ENCODE data around the gene DYNC1LI2. TPM values are rescaled to one million over a fixed set of nuclear protein-coding genes. Genes with fewer than 3 reads are reported as not detected.

The DYNC1LI2 gene
- total and polyA plus RNA-seq, 9 of the 15 experiments (the other 6 are each of a cell fraction or from before 2014, with no cell fraction given): 5.1 to 48.9 (median 38.2) TPM

GRCh38 chr16:66751053-66751302, 431 bp downstream of the DYNC1LI2 start (continued):
- TF ChIP-seq RERE (CRISPR knock-in tag; IDR thresholded peaks at IDR 0.05; ENCODE audit: borderline replicate concordance): no peak
- TF ChIP-seq MAX (CRISPR knock-in tag; IDR thresholded peaks at IDR 0.05): peak; percentile 58; the same call in 1 of the 2 replicates
- TF ChIP-seq ARID4B (CRISPR knock-in tag; IDR thresholded peaks at IDR 0.05): 0 out of 2 replicates have a peak, but pooled peaks have one; percentile 8
- TF ChIP-seq MEIS2 (IDR thresholded peaks at IDR 0.05; ENCODE audit: partially characterized antibody): no peak
- no peak for TF ChIP-seq E2F3 (CRISPR knock-in tag; IDR thresholded peaks at IDR 0.05)
- 0 out of 2 replicates have a peak, but pooled peaks have one; percentile 25 for TF ChIP-seq ZBTB40 (IDR thresholded peaks at IDR 0.05)
- no peak for TF ChIP-seq ZBTB40 (CRISPR knock-in tag; IDR thresholded peaks at IDR 0.05)
- no peak for TF ChIP-seq SNIP1 (IDR thresholded peaks at IDR 0.05; ENCODE audit: low read depth)
- TF ChIP-seq CBFB (CRISPR knock-in tag; IDR thresholded peaks at IDR 0.05): no peak

All from K562 (cell line).